Measurements from ENCODE around the gene HTR6. TPM values are rescaled to one million over a fixed set of nuclear protein-coding genes. Genes with fewer than 3 reads are reported as not detected.

The HTR6 gene
- polyA plus RNA-seq (2012; ENCODE audit: low read depth, missing spikeins) = 0.32 TPM

- FAIRE-seq = peak; percentile 75
- peak; percentile 69 for DNase-seq (ENCODE audit: insufficient read length, low spot score)
- TF ChIP-seq POLR2A (IDR thresholded peaks at IDR 0.05; ENCODE audit: low read depth, low read length) = no peak
- no peak for TF ChIP-seq POU2F2 (IDR thresholded peaks at IDR 0.05; ENCODE audit: low read depth, low read length)
- TF ChIP-seq SPI1 (IDR thresholded peaks at IDR 0.05; ENCODE audit: low read depth, low read length) = no peak
- TF ChIP-seq TAF1 (IDR thresholded peaks at IDR 0.05; ENCODE audit: low read depth, low read length) = no peak
- no peak for TF ChIP-seq POLR2AphosphoS5 (IDR thresholded peaks at IDR 0.05; ENCODE audit: low read depth, low read length)
- TF ChIP-seq PAX5 (IDR thresholded peaks at IDR 0.05; ENCODE audit: insufficient read depth, low read length, severe bottlenecking) = no peak
Observed at GRCh38 chr1:19664453-19665185, at the start of gene HTR6. HTR6 (plus strand) TSS chr1:19664875; CDS start chr1:19665754, 879 bp downstream.

GRCh38 chr1:19615438-19615837 is 49.2 kb upstream of the HTR6 start:
- DNase-seq (ENCODE audit: insufficient read length, low spot score) = no peak
- TF ChIP-seq POU2F2 (IDR thresholded peaks at IDR 0.05; ENCODE audit: low read depth, low read length) = no peak
- no peak for TF ChIP-seq SPI1 (IDR thresholded peaks at IDR 0.05; ENCODE audit: low read depth, low read length)
- TF ChIP-seq TAF1 (IDR thresholded peaks at IDR 0.05; ENCODE audit: low read depth, low read length) = no peak
- no peak for TF ChIP-seq PAX5 (IDR thresholded peaks at IDR 0.05; ENCODE audit: insufficient read depth, low read length, severe bottlenecking)
- no peak for TF ChIP-seq POLR2A (IDR thresholded peaks at IDR 0.05; ENCODE audit: low read depth, low read length)
- TF ChIP-seq POLR2AphosphoS5 (IDR thresholded peaks at IDR 0.05; ENCODE audit: low read depth, low read length) = no peak
- FAIRE-seq = no peak

GRCh38 chr1:19616489-19616888 is 48.2 kb upstream of the HTR6 start:
- TF ChIP-seq POLR2AphosphoS5 (IDR thresholded peaks at IDR 0.05; ENCODE audit: low read depth, low read length) (no peak), TAF1 (IDR thresholded peaks at IDR 0.05; ENCODE audit: low read depth, low read length) (no peak), POU2F2 (IDR thresholded peaks at IDR 0.05; ENCODE audit: low read depth, low read length) (no peak), PAX5 (IDR thresholded peaks at IDR 0.05; ENCODE audit: insufficient read depth, low read length, severe bottlenecking) (no peak)
- DNase-seq (ENCODE audit: insufficient read length, low spot score) (no peak), FAIRE-seq (no peak)

GRCh38 chr1:19617376-19617775 is 47.3 kb upstream of the HTR6 start:
- DNase-seq (ENCODE audit: insufficient read length, low spot score) = no peak
- no peak for FAIRE-seq
- TF ChIP-seq POU2F2 (IDR thresholded peaks at IDR 0.05; ENCODE audit: low read depth, low read length) = no peak
- TF ChIP-seq SPI1 (IDR thresholded peaks at IDR 0.05; ENCODE audit: low read depth, low read length) = no peak
- no peak for TF ChIP-seq POLR2A (IDR thresholded peaks at IDR 0.05; ENCODE audit: low read depth, low read length)
- no peak for TF ChIP-seq POLR2AphosphoS5 (IDR thresholded peaks at IDR 0.05; ENCODE audit: low read depth, low read length)
- no peak for TF ChIP-seq PAX5 (IDR thresholded peaks at IDR 0.05; ENCODE audit: insufficient read depth, low read length, severe bottlenecking)

GRCh38 chr1:19618428-19618827 is 46.2 kb upstream of the HTR6 start:
- no peak for DNase-seq (ENCODE audit: insufficient read length, low spot score)
- TF ChIP-seq SPI1 (IDR thresholded peaks at IDR 0.05; ENCODE audit: low read depth, low read length) = no peak
- no peak for TF ChIP-seq PAX5 (IDR thresholded peaks at IDR 0.05; ENCODE audit: insufficient read depth, low read length, severe bottlenecking)
- TF ChIP-seq TAF1 (IDR thresholded peaks at IDR 0.05; ENCODE audit: low read depth, low read length) = no peak
- no peak for TF ChIP-seq POLR2A (IDR thresholded peaks at IDR 0.05; ENCODE audit: low read depth, low read length)
- TF ChIP-seq POU2F2 (IDR thresholded peaks at IDR 0.05; ENCODE audit: low read depth, low read length) = no peak
- no peak for TF ChIP-seq POLR2AphosphoS5 (IDR thresholded peaks at IDR 0.05; ENCODE audit: low read depth, low read length)
- no peak for FAIRE-seq

- DNase-seq (ENCODE audit: insufficient read length, low spot score) (no peak), FAIRE-seq (no peak)
- TF ChIP-seq SPI1 (IDR thresholded peaks at IDR 0.05; ENCODE audit: low read depth, low read length) (no peak), TAF1 (IDR thresholded peaks at IDR 0.05; ENCODE audit: low read depth, low read length) (no peak), POLR2AphosphoS5 (IDR thresholded peaks at IDR 0.05; ENCODE audit: low read depth, low read length) (no peak), POU2F2 (IDR thresholded peaks at IDR 0.05; ENCODE audit: low read depth, low read length) (no peak), POLR2A (IDR thresholded peaks at IDR 0.05; ENCODE audit: low read depth, low read length) (no peak), PAX5 (IDR thresholded peaks at IDR 0.05; ENCODE audit: insufficient read depth, low read length, severe bottlenecking) (no peak)
Observed at GRCh38 chr1:19619697-19620384, 44.8 kb upstream of the HTR6 start.

GRCh38 chr1:19620786-19621185 is 43.9 kb upstream of the HTR6 start:
- no peak for DNase-seq (ENCODE audit: insufficient read length, low spot score)
- no peak for FAIRE-seq
- TF ChIP-seq POLR2AphosphoS5 (IDR thresholded peaks at IDR 0.05; ENCODE audit: low read depth, low read length) (no peak), POU2F2 (IDR thresholded peaks at IDR 0.05; ENCODE audit: low read depth, low read length) (no peak), POLR2A (IDR thresholded peaks at IDR 0.05; ENCODE audit: low read depth, low read length) (no peak), SPI1 (IDR thresholded peaks at IDR 0.05; ENCODE audit: low read depth, low read length) (no peak), PAX5 (IDR thresholded peaks at IDR 0.05; ENCODE audit: insufficient read depth, low read length, severe bottlenecking) (no peak), TAF1 (IDR thresholded peaks at IDR 0.05; ENCODE audit: low read depth, low read length) (no peak)

- TF ChIP-seq POU2F2 (IDR thresholded peaks at IDR 0.05; ENCODE audit: low read depth, low read length) = no peak
- TF ChIP-seq TAF1 (IDR thresholded peaks at IDR 0.05; ENCODE audit: low read depth, low read length) = no peak
- no peak for TF ChIP-seq POLR2A (IDR thresholded peaks at IDR 0.05; ENCODE audit: low read depth, low read length)
- no peak for TF ChIP-seq PAX5 (IDR thresholded peaks at IDR 0.05; ENCODE audit: insufficient read depth, low read length, severe bottlenecking)
- TF ChIP-seq POLR2AphosphoS5 (IDR thresholded peaks at IDR 0.05; ENCODE audit: low read depth, low read length) = no peak
- TF ChIP-seq SPI1 (IDR thresholded peaks at IDR 0.05; ENCODE audit: low read depth, low read length) = no peak
- no peak for DNase-seq (ENCODE audit: insufficient read length, low spot score)
- FAIRE-seq = no peak
Observed at GRCh38 chr1:19621274-19621950, 43.3 kb upstream of the HTR6 start.

GRCh38 chr1:19622204-19622603 is 42.5 kb upstream of the HTR6 start:
- DNase-seq (ENCODE audit: insufficient read length, low spot score) (no peak), FAIRE-seq (no peak)
- TF ChIP-seq TAF1 (IDR thresholded peaks at IDR 0.05; ENCODE audit: low read depth, low read length) (no peak), POLR2A (IDR thresholded peaks at IDR 0.05; ENCODE audit: low read depth, low read length) (no peak), POU2F2 (IDR thresholded peaks at IDR 0.05; ENCODE audit: low read depth, low read length) (no peak), SPI1 (IDR thresholded peaks at IDR 0.05; ENCODE audit: low read depth, low read length) (no peak), POLR2AphosphoS5 (IDR thresholded peaks at IDR 0.05; ENCODE audit: low read depth, low read length) (no peak), PAX5 (IDR thresholded peaks at IDR 0.05; ENCODE audit: insufficient read depth, low read length, severe bottlenecking) (no peak)

Data from GM12891 (cell line).